ENCODE data around the gene CRY2. TPM values are rescaled to one million over a fixed set of nuclear protein-coding genes. Genes with fewer than 3 reads are reported as not detected.

CRY2 gene
- total and polyA plus RNA-seq, 2 of the 13 experiments (the other 11 are each of a cell fraction or from before 2014, with no cell fraction given), result 10.1 to 12.2 TPM

DNA sequence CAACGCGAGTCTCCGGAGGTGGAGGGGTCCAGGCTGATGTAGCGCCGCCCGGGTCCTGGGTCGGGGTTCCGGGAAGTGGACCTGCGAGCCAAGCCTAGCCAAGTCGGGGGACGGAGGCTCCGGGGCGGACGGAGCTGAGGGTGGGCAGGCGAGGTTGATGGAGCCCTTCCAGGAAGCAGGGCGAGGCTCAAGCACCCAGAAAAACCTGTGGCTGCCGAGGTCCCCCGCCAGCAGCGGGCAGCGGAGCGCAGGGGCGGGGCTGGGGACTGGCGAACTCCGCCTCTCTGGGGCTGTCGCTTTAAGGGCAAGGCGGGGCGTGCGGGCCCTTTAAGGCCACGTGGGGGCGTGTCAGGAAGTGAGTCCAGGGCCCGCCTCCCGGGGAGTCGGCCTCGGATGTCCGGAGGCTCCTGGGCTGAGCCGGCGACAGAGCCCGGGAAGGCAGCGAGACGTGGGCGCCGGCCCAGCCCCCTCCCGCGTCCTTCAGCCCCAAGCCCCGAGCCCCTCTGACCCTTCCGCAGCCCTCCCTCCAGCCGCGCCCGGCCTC, 42.4 kb upstream of the CRY2 start, which contains the start of gene SLC35C1 (continued):
- TF ChIP-seq GFI1 (CRISPR knock-in tag; IDR thresholded peaks at IDR 0.05; ENCODE audit: borderline replicate concordance) (no peak), GZF1 (CRISPR knock-in tag; IDR thresholded peaks at IDR 0.05) (no peak), SUZ12 (IDR thresholded peaks at IDR 0.05; ENCODE audit: low read depth, low read length) (no peak), ZNF468 (CRISPR knock-in tag; IDR thresholded peaks at IDR 0.05) (no peak), FOXK1 (CRISPR knock-in tag; IDR thresholded peaks at IDR 0.05; ENCODE audit: borderline replicate concordance, low read depth) (peak; percentile 55), DMAP1 (CRISPR knock-in tag; IDR thresholded peaks at IDR 0.05) (no peak; the same call in none of the 2 replicates), ZNF720 (CRISPR knock-in tag; IDR thresholded peaks at IDR 0.05) (no peak), NONO (IDR thresholded peaks at IDR 0.05) (no peak), NONO (CRISPR knock-in tag; conservative IDR thresholded peaks at IDR 0.05) (no peak; the same call in 1 of the 2 replicates), XRCC5 (optimal IDR thresholded peaks at IDR 0.05; ENCODE audit: low read length) (no peak), NFE2 (CRISPR knock-in tag; IDR thresholded peaks at IDR 0.05) (no peak), NCOA5 (CRISPR knock-in tag; IDR thresholded peaks at IDR 0.05) (no peak), MEIS2 (CRISPR knock-in tag; IDR thresholded peaks at IDR 0.05) (peak; percentile 54; the same call in 1 of the 2 replicates), RBFOX2 (IDR thresholded peaks at IDR 0.05; ENCODE audit: low read depth, low read length) (peak; percentile 79), ZNF24 (IDR thresholded peaks at IDR 0.05) (no peak), CBX2 (IDR thresholded peaks at IDR 0.05; ENCODE audit: low read depth, low read length) (no peak), CBX2 (CRISPR knock-in tag; IDR thresholded peaks at IDR 0.05; ENCODE audit: low read depth) (no peak), CEBPG (CRISPR knock-in tag; IDR thresholded peaks at IDR 0.05) (no peak), ZNF790 (CRISPR knock-in tag; IDR thresholded peaks at IDR 0.05; ENCODE audit: borderline replicate concordance) (no peak)
- TF ChIP-seq, protein P1, sequence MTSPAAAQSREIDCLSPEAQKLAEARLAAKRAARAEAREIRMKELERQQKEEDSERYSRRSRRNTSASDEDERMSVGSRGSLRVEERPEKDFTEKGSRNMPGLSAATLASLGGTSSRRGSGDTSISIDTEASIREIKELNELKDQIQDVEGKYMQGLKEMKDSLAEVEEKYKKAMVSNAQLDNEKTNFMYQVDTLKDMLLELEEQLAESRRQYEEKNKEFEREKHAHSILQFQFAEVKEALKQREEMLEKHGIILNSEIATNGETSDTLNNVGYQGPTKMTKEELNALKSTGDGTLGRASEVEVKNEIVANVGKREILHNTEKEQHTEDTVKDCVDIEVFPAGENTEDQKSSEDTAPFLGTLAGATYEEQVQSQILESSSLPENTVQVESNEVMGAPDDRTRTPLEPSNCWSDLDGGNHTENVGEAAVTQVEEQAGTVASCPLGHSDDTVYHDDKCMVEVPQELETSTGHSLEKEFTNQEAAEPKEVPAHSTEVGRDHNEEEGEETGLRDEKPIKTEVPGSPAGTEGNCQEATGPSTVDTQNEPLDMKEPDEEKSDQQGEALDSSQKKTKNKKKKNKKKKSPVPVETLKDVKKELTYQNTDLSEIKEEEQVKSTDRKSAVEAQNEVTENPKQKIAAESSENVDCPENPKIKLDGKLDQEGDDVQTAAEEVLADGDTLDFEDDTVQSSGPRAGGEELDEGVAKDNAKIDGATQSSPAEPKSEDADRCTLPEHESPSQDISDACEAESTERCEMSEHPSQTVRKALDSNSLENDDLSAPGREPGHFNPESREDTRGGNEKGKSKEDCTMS (CRISPR knock-in tag; conservative IDR thresholded peaks at IDR 0.05), result no peak
- TF ChIP-seq, protein P2, sequence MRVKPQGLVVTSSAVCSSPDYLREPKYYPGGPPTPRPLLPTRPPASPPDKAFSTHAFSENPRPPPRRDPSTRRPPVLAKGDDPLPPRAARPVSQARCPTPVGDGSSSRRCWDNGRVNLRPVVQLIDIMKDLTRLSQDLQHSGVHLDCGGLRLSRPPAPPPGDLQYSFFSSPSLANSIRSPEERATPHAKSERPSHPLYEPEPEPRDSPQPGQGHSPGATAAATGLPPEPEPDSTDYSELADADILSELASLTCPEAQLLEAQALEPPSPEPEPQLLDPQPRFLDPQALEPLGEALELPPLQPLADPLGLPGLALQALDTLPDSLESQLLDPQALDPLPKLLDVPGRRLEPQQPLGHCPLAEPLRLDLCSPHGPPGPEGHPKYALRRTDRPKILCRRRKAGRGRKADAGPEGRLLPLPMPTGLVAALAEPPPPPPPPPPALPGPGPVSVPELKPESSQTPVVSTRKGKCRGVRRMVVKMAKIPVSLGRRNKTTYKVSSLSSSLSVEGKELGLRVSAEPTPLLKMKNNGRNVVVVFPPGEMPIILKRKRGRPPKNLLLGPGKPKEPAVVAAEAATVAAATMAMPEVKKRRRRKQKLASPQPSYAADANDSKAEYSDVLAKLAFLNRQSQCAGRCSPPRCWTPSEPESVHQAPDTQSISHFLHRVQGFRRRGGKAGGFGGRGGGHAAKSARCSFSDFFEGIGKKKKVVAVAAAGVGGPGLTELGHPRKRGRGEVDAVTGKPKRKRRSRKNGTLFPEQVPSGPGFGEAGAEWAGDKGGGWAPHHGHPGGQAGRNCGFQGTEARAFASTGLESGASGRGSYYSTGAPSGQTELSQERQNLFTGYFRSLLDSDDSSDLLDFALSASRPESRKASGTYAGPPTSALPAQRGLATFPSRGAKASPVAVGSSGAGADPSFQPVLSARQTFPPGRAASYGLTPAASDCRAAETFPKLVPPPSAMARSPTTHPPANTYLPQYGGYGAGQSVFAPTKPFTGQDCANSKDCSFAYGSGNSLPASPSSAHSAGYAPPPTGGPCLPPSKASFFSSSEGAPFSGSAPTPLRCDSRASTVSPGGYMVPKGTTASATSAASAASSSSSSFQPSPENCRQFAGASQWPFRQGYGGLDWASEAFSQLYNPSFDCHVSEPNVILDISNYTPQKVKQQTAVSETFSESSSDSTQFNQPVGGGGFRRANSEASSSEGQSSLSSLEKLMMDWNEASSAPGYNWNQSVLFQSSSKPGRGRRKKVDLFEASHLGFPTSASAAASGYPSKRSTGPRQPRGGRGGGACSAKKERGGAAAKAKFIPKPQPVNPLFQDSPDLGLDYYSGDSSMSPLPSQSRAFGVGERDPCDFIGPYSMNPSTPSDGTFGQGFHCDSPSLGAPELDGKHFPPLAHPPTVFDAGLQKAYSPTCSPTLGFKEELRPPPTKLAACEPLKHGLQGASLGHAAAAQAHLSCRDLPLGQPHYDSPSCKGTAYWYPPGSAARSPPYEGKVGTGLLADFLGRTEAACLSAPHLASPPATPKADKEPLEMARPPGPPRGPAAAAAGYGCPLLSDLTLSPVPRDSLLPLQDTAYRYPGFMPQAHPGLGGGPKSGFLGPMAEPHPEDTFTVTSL (CRISPR knock-in tag; IDR thresholded peaks at IDR 0.05; ENCODE audit: borderline replicate concordance), result no peak
- TF ChIP-seq, protein P3, sequence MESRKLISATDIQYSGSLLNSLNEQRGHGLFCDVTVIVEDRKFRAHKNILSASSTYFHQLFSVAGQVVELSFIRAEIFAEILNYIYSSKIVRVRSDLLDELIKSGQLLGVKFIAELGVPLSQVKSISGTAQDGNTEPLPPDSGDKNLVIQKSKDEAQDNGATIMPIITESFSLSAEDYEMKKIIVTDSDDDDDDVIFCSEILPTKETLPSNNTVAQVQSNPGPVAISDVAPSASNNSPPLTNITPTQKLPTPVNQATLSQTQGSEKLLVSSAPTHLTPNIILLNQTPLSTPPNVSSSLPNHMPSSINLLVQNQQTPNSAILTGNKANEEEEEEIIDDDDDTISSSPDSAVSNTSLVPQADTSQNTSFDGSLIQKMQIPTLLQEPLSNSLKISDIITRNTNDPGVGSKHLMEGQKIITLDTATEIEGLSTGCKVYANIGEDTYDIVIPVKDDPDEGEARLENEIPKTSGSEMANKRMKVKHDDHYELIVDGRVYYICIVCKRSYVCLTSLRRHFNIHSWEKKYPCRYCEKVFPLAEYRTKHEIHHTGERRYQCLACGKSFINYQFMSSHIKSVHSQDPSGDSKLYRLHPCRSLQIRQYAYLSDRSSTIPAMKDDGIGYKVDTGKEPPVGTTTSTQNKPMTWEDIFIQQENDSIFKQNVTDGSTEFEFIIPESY (CRISPR knock-in tag; IDR thresholded peaks at IDR 0.05), result no peak

Data from HepG2 (cell line).